Sigmoid colon (tissue), 7 donors: Measurements from ENCODE around the gene ANO1. TPM values are rescaled to one million over a fixed set of nuclear protein-coding genes. Genes with fewer than 3 reads are reported as not detected.

Experiments
- DNase-seq: peaks from one replicate; pipeline ENCODE4 v3.0.0-alpha.2; 2019
- H3K27ac ChIP-seq, 4 donors: fragments of 200-600 bp; sonication (generic); one replicate each; pipeline ENCODE4 v1.5.1; 2016 to 2019; ENCODE audit warnings: mild to moderate bottlenecking in 1 of 4
- H3K27me3 ChIP-seq, 3 donors: fragments of 200-600 bp; sonication (generic); one replicate each; pipeline ENCODE4 v1.5.1; 2019; ENCODE audit warnings: mild to moderate bottlenecking in 1 of 3
- H3K36me3 ChIP-seq, 4 donors: fragments of 200-600 bp; sonication (generic); one replicate each; pipeline ENCODE4 v1.5.1; 2016 to 2019
- H3K4me1 ChIP-seq, 4 donors: fragments of 200-600 bp; sonication (generic); one replicate each; pipeline ENCODE4 v1.5.1; 2017 to 2019
- H3K4me3 ChIP-seq, 4 donors: fragments of 200-600 bp; sonication (generic); one replicate each; pipeline ENCODE4 v1.5.1; 2017 to 2019; ENCODE audit warnings: mild to moderate bottlenecking in 2 of 4, moderate library complexity in 1 of 4
- H3K9me3 ChIP-seq, 4 donors: fragments of 200-600 bp in 3 of 4; sonication (generic) in 3 of 4; one replicate each; pipeline versions ENCODE4 v1.5.1 to v1.6.1; 2013 to 2019
- EP300 ChIP-seq, 4 donors: sonication (generic); formaldehyde crosslinking; IDR thresholded peaks; one replicate each; pipeline ENCODE4 v1.6.1; 2017; ENCODE audit warnings: antibody characterized with exemption in 4 of 4
- POLR2A ChIP-seq, 2 donors: fragments of 450-650 bp; IDR thresholded peaks; one replicate each; pipeline ENCODE4 v1.6.1; 2016; ENCODE audit warnings: antibody characterized with exemption in 2 of 2, mild to moderate bottlenecking in 2 of 2, moderate library complexity in 2 of 2
- POLR2AphosphoS5 ChIP-seq, 4 donors: sonication (generic); formaldehyde crosslinking; IDR thresholded peaks; one replicate each; pipeline ENCODE4 v1.6.1; 2017; ENCODE audit warnings: antibody characterized with exemption in 4 of 4
- WGBS, 2 donors: extraction: QIAGEN DNeasy Blood & Tissue Kit; methylation state at CpG; one replicate each; pipeline ENCODE4 v1.1.7; 2013; 5-methylcytosine and 5-hydroxymethylcytosine counted together
- intact Hi-C: fragments of 100-400 bp; cut with DNase I; formaldehyde crosslinking; loops from one replicate; pipeline ENCODE4 v1.15.1; 2023
- polyA plus RNA-seq, 3 donors: library from polyadenylated mRNA; stranded (reverse); fragments of 200-250 nt; gene quantifications; one replicate each; pipeline ENCODE4 v1.2.3, GENCODE V29; 2013
- total RNA-seq, 4 donors: library from RNA; depleted of rRNA; stranded (reverse); fragments of >200 nt; gene quantifications; one replicate each; pipeline ENCODE4 v1.1.0, GENCODE V29; 2016
- TF ChIP-seq, protein P1 (sequence below), 4 experiments: fragments of 450-650 bp in 3 of 4; fragments of 200-600 bp in 1 of 4; IDR thresholded peaks; one replicate each; pipeline ENCODE4 v1.5.1; 2016 to 2019; ENCODE audit warnings: antibody characterized with exemption in 4 of 4, mild to moderate bottlenecking in 3 of 4, moderate library complexity in 2 of 4
- donor health status: healthy with polysubstance abuse.
- donor health status: Bipolar disorder and iron deficiency.
- donor health status: healthy.

The ANO1 gene
- total and polyA plus RNA-seq, 7 donors: 0.60 to 33.9 (median 17.4) TPM

DNA sequence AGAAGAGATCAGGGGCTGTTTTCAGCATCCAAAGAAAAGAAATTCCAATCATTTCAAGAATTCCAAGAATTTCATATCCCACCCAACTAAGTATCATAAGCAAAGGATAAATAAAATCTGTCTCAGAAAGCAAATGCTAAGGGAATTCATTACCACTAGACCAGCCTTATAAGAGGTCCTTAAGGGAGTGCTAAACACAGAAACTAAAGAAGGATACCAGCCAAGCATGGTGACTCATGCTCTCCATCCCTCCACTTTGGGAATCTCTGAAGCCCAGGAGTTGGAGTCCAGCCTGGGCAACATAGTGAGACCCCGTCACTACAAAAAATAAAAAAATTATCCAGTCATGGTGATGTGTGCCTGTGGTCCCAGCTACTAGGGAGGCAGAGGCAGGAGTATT lies 142.8 kb downstream of the ANO1 start:
- no peaks in the 10 kb centered on the region for H3K36me3 ChIP-seq
- H3K9me3 ChIP-seq: no peaks in the 10 kb centered on the region
- 92 to 98% methylated on average over 1 of the region's 1 CpG for WGBS, 2 donors
- intact Hi-C loops: no loop called here
- no peak overlapping the region for H3K27ac ChIP-seq
- H3K4me1 ChIP-seq: no peaks in the 10 kb centered on the region
- TF ChIP-seq POLR2AphosphoS5 (IDR thresholded peaks at IDR 0.05) (no peak), POLR2A (IDR thresholded peaks at IDR 0.05) (no peak), EP300 (IDR thresholded peaks at IDR 0.05) (no peak)
- TF ChIP-seq, protein P1, sequence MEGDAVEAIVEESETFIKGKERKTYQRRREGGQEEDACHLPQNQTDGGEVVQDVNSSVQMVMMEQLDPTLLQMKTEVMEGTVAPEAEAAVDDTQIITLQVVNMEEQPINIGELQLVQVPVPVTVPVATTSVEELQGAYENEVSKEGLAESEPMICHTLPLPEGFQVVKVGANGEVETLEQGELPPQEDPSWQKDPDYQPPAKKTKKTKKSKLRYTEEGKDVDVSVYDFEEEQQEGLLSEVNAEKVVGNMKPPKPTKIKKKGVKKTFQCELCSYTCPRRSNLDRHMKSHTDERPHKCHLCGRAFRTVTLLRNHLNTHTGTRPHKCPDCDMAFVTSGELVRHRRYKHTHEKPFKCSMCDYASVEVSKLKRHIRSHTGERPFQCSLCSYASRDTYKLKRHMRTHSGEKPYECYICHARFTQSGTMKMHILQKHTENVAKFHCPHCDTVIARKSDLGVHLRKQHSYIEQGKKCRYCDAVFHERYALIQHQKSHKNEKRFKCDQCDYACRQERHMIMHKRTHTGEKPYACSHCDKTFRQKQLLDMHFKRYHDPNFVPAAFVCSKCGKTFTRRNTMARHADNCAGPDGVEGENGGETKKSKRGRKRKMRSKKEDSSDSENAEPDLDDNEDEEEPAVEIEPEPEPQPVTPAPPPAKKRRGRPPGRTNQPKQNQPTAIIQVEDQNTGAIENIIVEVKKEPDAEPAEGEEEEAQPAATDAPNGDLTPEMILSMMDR (IDR thresholded peaks at IDR 0.05): no peak
- H3K4me3 ChIP-seq: no peak overlapping the region
- no peaks in the 10 kb centered on the region for H3K27me3 ChIP-seq
- no peak for DNase-seq

DNA sequence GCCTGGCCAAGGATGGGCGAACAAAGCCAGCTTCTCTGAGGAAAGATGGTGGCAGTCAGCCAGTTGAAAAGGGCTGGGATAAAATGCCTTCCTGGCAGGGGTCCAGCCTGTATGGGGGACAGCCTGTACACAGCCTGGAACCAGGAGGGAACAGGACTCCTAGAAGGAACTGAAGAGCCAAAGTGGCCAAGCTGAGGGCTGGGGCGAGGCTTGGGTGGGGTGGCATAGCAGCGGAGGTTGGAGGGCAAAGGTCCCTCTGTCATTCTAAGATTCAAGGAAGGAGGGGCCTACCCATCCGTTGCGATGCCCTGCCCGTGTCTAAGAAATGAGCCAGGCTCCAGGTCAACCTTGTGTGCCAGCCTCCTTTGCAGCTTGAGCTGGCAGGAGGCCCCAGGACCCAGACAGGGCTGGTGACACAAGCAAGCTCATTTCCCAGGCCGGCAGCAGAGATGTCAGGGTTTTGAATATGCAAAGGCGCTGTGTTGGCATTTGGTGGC lies 147.6 kb downstream of the ANO1 start:
- no peaks in the 10 kb centered on the region for H3K36me3 ChIP-seq
- DNase-seq: no peak

DNA sequence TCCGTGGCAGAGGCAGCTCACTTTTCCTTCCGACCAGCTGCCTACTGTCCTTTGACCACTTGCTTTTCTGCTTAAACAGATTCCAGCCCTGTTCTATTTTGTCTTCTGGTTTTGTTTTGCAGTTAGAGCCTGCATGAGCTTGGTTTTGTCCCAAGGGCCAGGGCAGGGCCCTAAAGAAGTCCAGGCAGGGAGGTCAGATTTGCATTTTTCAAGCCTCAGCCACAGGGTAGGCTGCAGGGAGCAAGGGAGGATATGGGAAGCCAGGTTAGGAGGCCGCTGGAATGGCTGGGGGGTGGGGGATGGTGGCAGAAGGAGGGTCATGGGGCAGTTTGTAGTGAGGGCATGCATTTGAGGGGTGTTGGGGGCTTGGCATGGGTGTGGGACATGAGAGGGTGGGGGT lies 148.1 kb downstream of the ANO1 start:
- intact Hi-C loops: no loop called here
- 36 to 72% methylated on average over 3 of the region's 3 CpGs for WGBS, 2 donors
- Histone ChIP-seq H3K9me3 (no peaks in the 10 kb centered on the region), H3K4me3 (no peak overlapping the region), H3K27me3 (no peaks in the 10 kb centered on the region), H3K36me3 (no peaks in the 10 kb centered on the region), H3K27ac (no peak overlapping the region), H3K4me1 (no peaks in the 10 kb centered on the region)
- TF ChIP-seq POLR2AphosphoS5 (IDR thresholded peaks at IDR 0.05) (no peak), POLR2A (IDR thresholded peaks at IDR 0.05) (no peak), EP300 (IDR thresholded peaks at IDR 0.05) (no peak)
- TF ChIP-seq, protein P1 (IDR thresholded peaks at IDR 0.05): no peak
- DNase-seq: no peak

More for the DNA sequence above, 147.6 kb downstream of the ANO1 start:
- no peaks in the 10 kb centered on the region for H3K27me3 ChIP-seq
- H3K27ac ChIP-seq: no peak overlapping the region
- no peak overlapping the region for H3K4me3 ChIP-seq
- WGBS, 2 donors: 16 to 60% methylated on average over 8 of the region's 8 CpGs
- no peaks in the 10 kb centered on the region for H3K9me3 ChIP-seq
- TF ChIP-seq EP300 (IDR thresholded peaks at IDR 0.05) (no peak), POLR2AphosphoS5 (IDR thresholded peaks at IDR 0.05) (no peak), POLR2A (IDR thresholded peaks at IDR 0.05) (no peak)
- TF ChIP-seq, protein P1 (IDR thresholded peaks at IDR 0.05): no peak
- H3K4me1 ChIP-seq: no peaks in the 10 kb centered on the region
- intact Hi-C loops: no loop called here

DNA sequence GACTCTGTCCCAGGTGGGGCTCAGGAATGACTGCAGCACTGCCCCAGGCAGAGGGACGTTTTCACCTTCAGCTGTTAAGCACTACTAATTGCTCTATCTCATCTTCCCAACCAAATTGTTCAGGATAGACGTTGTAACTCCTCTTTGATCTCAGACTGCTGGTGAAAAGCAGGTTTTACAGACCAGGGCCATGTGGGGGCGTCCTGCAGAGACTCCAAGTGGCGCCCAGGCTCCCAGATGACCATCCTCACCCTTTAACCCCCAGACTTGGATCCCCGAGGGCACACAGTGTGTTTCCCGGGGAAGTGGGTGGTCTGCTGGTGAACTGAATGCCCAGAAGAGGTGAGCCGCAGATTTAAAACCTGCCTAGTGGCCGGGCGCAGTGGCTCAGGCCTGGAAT lies 148.8 kb downstream of the ANO1 start:
- intact Hi-C loops: no loop called here
- WGBS, 2 donors: 55 to 56% methylated on average over 9 of the region's 9 CpGs
- no peaks in the 10 kb centered on the region for H3K36me3 ChIP-seq
- H3K27ac ChIP-seq: no peak overlapping the region
- H3K4me1 ChIP-seq: no peaks in the 10 kb centered on the region
- no peak for DNase-seq
- no peaks in the 10 kb centered on the region for H3K27me3 ChIP-seq
- H3K9me3 ChIP-seq: no peaks in the 10 kb centered on the region
- no peak for TF ChIP-seq POLR2AphosphoS5 (IDR thresholded peaks at IDR 0.05)
- no peak for TF ChIP-seq POLR2A (IDR thresholded peaks at IDR 0.05)
- TF ChIP-seq, protein P1 (IDR thresholded peaks at IDR 0.05): no peak
- TF ChIP-seq EP300 (IDR thresholded peaks at IDR 0.05): no peak
- H3K4me3 ChIP-seq: no peak overlapping the region

DNA sequence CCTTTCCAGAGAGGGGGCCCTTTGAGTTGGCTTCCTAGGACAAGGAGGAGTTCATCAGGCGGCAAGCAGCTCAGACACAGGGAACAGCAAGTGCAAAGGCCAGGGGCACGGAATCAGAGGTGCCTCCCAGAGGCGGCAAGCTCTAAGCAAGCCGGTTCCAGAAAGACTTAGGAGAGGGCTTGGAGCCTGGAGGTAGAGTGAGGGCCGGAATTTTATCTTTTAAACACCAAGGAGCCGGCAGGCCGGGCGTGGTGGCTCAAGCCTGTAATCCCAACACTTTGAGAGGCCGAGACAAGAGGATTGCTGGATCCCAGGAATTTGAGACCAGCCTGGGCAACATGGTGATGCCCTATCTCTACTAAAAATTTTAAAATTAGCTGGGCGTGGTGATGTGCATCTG lies 151.6 kb downstream of the ANO1 start:
- whole genome bisulfite sequencing, 2 donors: 89 to 93% methylated on average over 10 of the region's 10 CpGs
- no peak for DNase-seq
- H3K27ac ChIP-seq: no peak overlapping the region
- TF ChIP-seq, protein P1 (IDR thresholded peaks at IDR 0.05): no peak
- TF ChIP-seq POLR2AphosphoS5 (IDR thresholded peaks at IDR 0.05): no peak
- no peak for TF ChIP-seq EP300 (IDR thresholded peaks at IDR 0.05)
- TF ChIP-seq POLR2A (IDR thresholded peaks at IDR 0.05): no peak
- H3K36me3 ChIP-seq: no peaks in the 10 kb centered on the region
- intact Hi-C loops: no loop called here
- H3K4me3 ChIP-seq: no peak overlapping the region
- H3K9me3 ChIP-seq: no peaks in the 10 kb centered on the region
- no peaks in the 10 kb centered on the region for H3K27me3 ChIP-seq
- H3K4me1 ChIP-seq: no peaks in the 10 kb centered on the region
